CMK (cell line): ENCODE results near the gene CEP57L1.
"Not testable (repeated sequence)": the region's sequence is repeated elsewhere in the genome, so short reads cannot be mapped to it uniquely, and the experiment has no call there.

Experiments
- DNase-seq: peaks from one replicate; pipeline ENCODE4 v3.0.0-alpha.2; 2010; ENCODE audit warnings: low read depth

The CEP57L1 gene

GRCh38 chr6:109174916-109175315 is 79.6 kb downstream of the CEP57L1 start:
- no peak for DNase-seq

DNA sequence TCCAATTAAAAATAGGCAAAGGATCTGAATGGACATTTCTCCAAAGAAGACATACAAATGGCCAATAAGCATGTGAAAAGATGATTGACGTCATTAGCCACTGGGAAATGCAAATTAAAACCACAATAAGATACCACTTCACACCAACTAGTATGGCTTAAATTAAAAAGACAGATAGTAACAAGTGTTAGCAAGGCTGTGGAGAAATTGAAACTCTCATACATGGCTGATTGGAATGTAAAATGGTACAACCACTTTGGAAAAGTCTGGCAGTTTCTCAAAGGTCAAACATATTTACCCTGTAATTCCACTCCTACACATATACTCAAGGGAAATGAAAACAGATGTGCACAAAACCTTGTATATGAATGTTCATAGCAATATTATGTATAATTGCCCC is 83.6 kb downstream of the CEP57L1 start:
- no peak for DNase-seq

GRCh38 chr6:109179507-109179906 is 84.2 kb downstream of the CEP57L1 start:
- DNase-seq = no peak

DNA sequence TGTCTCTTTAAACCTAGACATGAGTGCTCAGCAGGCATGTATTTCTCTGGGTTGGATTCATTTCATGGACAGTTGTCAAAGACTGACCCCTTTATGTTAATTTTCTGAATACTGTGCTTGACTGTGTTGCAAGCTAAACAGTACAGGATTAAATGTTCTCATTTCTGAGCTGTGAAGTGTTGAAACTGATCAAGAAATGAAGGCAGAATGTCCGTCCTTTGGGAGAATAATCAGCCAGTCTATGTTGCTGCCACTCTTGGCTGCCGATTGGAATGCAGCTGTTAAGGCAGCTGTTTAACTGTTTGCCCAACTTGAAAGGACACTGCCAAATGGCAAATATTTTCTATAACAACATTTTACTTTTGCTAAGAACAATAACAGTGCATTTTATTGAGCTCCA is 87.3 kb downstream of the CEP57L1 start:
- DNase-seq = no peak

GRCh38 chr6:109183109-109183650 is 87.9 kb downstream of the CEP57L1 start:
- no peak for DNase-seq

GRCh38 chr6:109184638-109185037 is 89.3 kb downstream of the CEP57L1 start:
- DNase-seq = no peak

DNA sequence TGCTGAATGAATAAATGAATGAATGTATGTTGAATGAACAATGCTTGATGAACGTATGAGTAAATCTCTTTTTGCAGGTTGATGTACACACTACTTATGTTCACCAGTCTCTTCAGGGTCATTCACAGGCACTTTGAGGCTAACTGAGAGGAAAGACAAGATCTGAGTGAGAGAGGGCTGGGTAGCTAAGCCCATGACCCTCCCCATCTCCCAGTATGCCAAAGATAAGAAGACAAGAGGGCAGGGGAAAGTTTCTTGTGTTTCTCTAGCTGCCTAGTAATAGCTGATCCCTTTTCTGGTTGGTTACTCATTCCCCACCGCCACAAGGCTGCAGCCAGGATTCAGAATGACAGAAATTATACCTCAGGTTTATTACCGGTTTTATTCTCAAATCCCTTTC is 90.7 kb downstream of the CEP57L1 start:
- no peak for DNase-seq

- peak; percentile 18 for DNase-seq
Measured at GRCh38 chr6:109187399-109188114, 92.2 kb downstream of the CEP57L1 start.

- no peak for DNase-seq
Measured at GRCh38 chr6:109188115-109188411, 92.8 kb downstream of the CEP57L1 start.

- DNase-seq = not testable (repeated sequence)
Measured at GRCh38 chr6:109191368-109191767, 96.1 kb downstream of the CEP57L1 start.

DNA sequence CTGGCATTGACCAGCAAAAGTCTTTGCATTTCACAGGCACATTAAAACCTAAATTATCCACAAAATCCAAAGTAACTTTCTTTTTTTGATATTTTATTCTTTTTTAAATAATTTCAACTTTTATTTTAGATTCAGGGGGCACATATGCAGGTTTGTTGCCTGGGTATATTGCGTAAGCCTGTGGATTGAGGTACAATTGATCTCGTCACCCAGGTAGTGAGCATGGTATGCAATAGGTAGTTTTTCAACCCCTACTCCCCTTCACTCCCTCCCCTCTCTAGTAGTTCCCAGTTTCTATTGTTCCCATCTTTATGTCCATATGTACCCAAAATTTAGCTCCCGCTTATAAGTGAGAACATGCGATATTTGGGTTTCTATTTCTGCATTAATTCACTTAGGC is 97.6 kb downstream of the CEP57L1 start:
- DNase-seq = no peak

DNA sequence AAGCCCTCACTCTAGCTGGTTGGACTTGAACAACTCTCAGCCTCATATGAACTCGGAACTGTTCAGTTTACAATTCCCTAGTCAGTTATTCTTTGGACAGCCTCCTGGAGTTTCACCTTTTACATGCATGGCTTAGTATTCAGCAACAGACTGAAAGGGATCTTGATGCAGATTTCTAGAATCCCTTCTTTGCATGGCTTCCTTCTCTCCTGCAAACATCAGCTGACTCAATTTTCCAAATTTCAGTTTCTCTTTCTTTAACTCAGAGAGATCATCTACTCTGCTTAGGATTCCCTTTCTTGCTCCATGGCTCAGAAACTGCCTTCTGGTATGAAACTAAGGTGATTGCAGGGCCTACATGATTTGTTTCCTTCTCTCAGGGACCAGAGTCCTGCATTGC is 99.6 kb downstream of the CEP57L1 start:
- no peak for DNase-seq

- no peak for DNase-seq
Measured at GRCh38 chr6:109197061-109197460, 101.8 kb downstream of the CEP57L1 start.

GRCh38 chr6:109202409-109203264 is 107.3 kb downstream of the CEP57L1 start:
- DNase-seq = no peak

- no peak for DNase-seq
Measured at GRCh38 chr6:109204511-109204910, 109.2 kb downstream of the CEP57L1 start.

GRCh38 chr6:109212683-109213082 is 117.4 kb downstream of the CEP57L1 start:
- DNase-seq = no peak
